GM12892 (cell line): ENCODE measurements around the gene SURF2.

ENCODE experiments used
- POLR2A ChIP-seq: IDR thresholded peaks from 2 replicates; pipeline ENCODE4 v1.6.1; 2011; ENCODE audit warnings: low read depth, low read length, control low read depth
- POLR2AphosphoS5 ChIP-seq: IDR thresholded peaks from 2 replicates; pipeline ENCODE4 v1.6.1; 2011; ENCODE audit warnings: low read depth, low read length, control low read depth

GRCh38 chr9:133353548-133353947 is 2.8 kb upstream of the SURF2 start:
- TF ChIP-seq POLR2AphosphoS5 (no peak; the same call in 1 of the 2 replicates), POLR2A (0 out of 2 replicates have a peak, but pooled peaks have one; percentile 19)
